GM19025 (cell line): ENCODE measurements around the gene CCDC167.
A peak's percentile ranks its signal among the peaks of the same experiment; 100 is the strongest.

Source experiments
- ATAC-seq: cut with Tn5 transposase; IDR thresholded peaks from one replicate; pipeline ENCODE4 v1.9.1; 2021; ENCODE audit warnings: mild to moderate bottlenecking, low read depth, moderate library complexity; ENCODE audit not compliant: unreplicated experiment

The CCDC167 gene

DNA sequence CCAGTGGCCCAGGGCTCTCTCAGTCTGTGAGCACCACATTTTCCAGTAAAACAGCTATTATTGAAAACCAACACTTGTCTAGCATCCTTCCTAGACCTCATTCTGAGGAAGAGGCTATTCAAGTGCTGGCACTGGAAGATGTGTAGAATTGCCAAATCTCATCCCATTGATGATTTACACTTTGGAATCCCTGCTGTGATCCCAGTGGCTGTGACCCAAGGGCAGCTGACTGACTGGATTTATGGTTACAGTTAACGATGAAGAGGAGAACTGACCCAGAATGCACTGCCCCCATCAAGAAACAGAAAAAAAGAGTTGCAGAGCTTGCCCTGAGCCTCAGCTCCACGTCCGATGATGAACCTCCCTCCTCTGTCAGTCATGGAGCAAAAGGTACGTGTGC is 64.3 kb downstream of the CCDC167 start:
- ATAC-seq: no peak

DNA sequence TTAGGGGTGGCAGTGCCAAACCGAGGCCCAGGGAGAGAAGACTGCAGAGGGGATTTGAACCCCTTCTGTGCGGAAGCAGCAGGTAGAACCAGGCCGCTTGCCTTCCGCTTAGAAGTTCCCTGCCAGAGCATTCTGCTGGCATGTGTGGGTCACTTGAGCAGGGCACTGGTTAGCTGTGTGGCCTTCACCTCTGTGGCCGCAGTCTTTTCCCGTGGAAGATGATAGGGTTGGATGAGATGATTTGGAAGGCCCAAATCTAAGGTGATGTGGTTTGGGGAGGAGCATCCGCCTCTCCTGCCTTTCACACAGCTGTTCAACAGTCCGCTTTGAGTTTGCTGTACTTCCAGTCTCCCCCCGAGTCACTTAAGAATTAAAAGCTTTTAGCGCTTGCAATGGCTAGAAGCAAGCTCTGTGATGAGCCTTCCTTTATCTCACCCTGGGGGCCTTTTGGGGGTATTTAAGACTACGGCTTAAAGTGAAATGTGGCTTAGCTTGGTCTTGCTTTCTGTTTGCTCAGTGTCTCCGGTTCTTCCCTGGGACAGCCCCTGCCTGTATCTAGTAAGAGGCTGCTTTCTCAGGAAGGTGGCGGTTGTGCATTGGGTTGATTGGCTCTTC is 65.9 kb downstream of the CCDC167 start:
- peak; percentile 39 for ATAC-seq
